ENCODE data around the gene RAPGEF6.
"Not testable (repeated sequence)": the region's sequence is repeated elsewhere in the genome, so short reads cannot be mapped to it uniquely, and the experiment has no call there.

Gene RAPGEF6

GRCh38 chr5:131487371-131487770, 147.7 kb downstream of the RAPGEF6 start:
- not testable (repeated sequence) for DNase-seq

- no peak for DNase-seq
Observed at GRCh38 chr5:131482617-131483016, 152.4 kb downstream of the RAPGEF6 start.

GRCh38 chr5:131481569-131481968, 153.5 kb downstream of the RAPGEF6 start:
- no peak for DNase-seq

GRCh38 chr5:131475541-131475941, 159.5 kb downstream of the RAPGEF6 start:
- DNase-seq, result peak; percentile 29

GRCh38 chr5:131473731-131474130, 161.3 kb downstream of the RAPGEF6 start:
- DNase-seq, result no peak

GRCh38 chr5:131466171-131466766, 168.8 kb downstream of the RAPGEF6 start:
- peak; percentile 88 for DNase-seq

- DNase-seq, result no peak
Observed at GRCh38 chr5:131463656-131464055, 171.4 kb downstream of the RAPGEF6 start.

- DNase-seq, result no peak
Observed at GRCh38 chr5:131462454-131462853, 172.6 kb downstream of the RAPGEF6 start.

- no peak for DNase-seq
Observed at GRCh38 chr5:131461742-131462141, 173.3 kb downstream of the RAPGEF6 start.

- peak; percentile 3 for DNase-seq
Observed at GRCh38 chr5:131460867-131461572, 174.0 kb downstream of the RAPGEF6 start.

- DNase-seq, result no peak
Observed at GRCh38 chr5:131460133-131460532, 174.9 kb downstream of the RAPGEF6 start.

GRCh38 chr5:131459216-131459615, 175.8 kb downstream of the RAPGEF6 start:
- DNase-seq, result no peak

- no peak for DNase-seq
Observed at GRCh38 chr5:131457193-131457592, 177.8 kb downstream of the RAPGEF6 start.

- no peak for DNase-seq
Observed at GRCh38 chr5:131450941-131451340, 184.1 kb downstream of the RAPGEF6 start.

GRCh38 chr5:131441184-131441583, 193.8 kb downstream of the RAPGEF6 start:
- DNase-seq, result peak; percentile 15

GRCh38 chr5:131436081-131436480, 198.9 kb downstream of the RAPGEF6 start:
- DNase-seq, result no peak

- no peak for DNase-seq
Observed at GRCh38 chr5:131433109-131433508, 201.9 kb downstream of the RAPGEF6 start.

GRCh38 chr5:131431794-131432193, 203.2 kb downstream of the RAPGEF6 start:
- DNase-seq, result no peak

- DNase-seq, result peak; percentile 2
Observed at GRCh38 chr5:131430794-131431193, 204.2 kb downstream of the RAPGEF6 start.

- no peak for DNase-seq
Observed at GRCh38 chr5:131426011-131426410, 209.0 kb downstream of the RAPGEF6 start.

GRCh38 chr5:131423056-131423455, 212.0 kb downstream of the RAPGEF6 start:
- peak; percentile 26 for DNase-seq

- DNase-seq, result no peak
Observed at GRCh38 chr5:131419877-131420276, 215.2 kb downstream of the RAPGEF6 start.

GRCh38 chr5:131418846-131419245, 216.2 kb downstream of the RAPGEF6 start:
- no peak for DNase-seq

- peak; percentile 65 for DNase-seq
Observed at GRCh38 chr5:131417240-131417869, 217.7 kb downstream of the RAPGEF6 start.

Measured in fibroblast of skin of right biceps (primary cell).